IMR-90 (cell line): ENCODE measurements around the gene PTK7. TPM values are rescaled to one million over a fixed set of nuclear protein-coding genes. Genes with fewer than 3 reads are reported as not detected.
A peak's percentile ranks its signal among the peaks of the same experiment; 100 is the strongest.

Experiments
- ATAC-seq: fragments of 200-7000 bp; cut with Tn5 transposase; 2 replicates; pipeline ENCODE4 v1.9.1; 2020; ENCODE audit warnings: low read depth, mild to moderate bottlenecking, moderate library complexity
- BruUV-seq: library from RNA; stranded (reverse); fragments of 400-500 nt; replicated peaks from 2 replicates; lab custom pipeline; 2021; lab: Mats Ljungman, UMichigan
- CTCF ChIA-PET: fragments of 300-600 bp; formaldehyde crosslinking; extraction: SDS; loops from one replicate; lab custom pipeline; 2021; ENCODE audit warnings: antibody characterized with exemption; lab: Yijun Ruan, JAX
- POLR2A ChIA-PET: fragments of 300-600 bp; sonication (Branson Sonifier 250); formaldehyde crosslinking; loops from one replicate; lab custom pipeline; 2022; ENCODE audit warnings: antibody characterized with exemption; ENCODE audit not compliant: unreplicated experiment; lab: Charles Lee
- DNase-seq: peaks from one replicate; pipeline ENCODE4 v3.0.0; 2013
- H2AFZ ChIP-seq: replicated peaks from 2 replicates; pipeline ENCODE3; 2013; ENCODE audit warnings: low read length, mild to moderate bottlenecking; ENCODE audit not compliant: poor library complexity
- H2AK5ac ChIP-seq: 2 replicates; pipeline ENCODE4 v1.6.1; 2013; ENCODE audit warnings: low read depth, low read length, inconsistent platforms
- H2AK9ac ChIP-seq: replicated peaks from 2 replicates; pipeline ENCODE3; 2013; ENCODE audit warnings: mild to moderate bottlenecking, low read depth, low read length, moderate library complexity; ENCODE audit not compliant: poor library complexity
- H2BK120ac ChIP-seq: 2 replicates; pipeline ENCODE4 v1.6.1; 2013; ENCODE audit warnings: low read depth, low read length, inconsistent platforms
- H2BK15ac ChIP-seq: 3 replicates; pipeline ENCODE4 v1.6.1; 2013; ENCODE audit warnings: low read depth, low read length, inconsistent platforms
- H2BK20ac ChIP-seq: 2 replicates; pipeline ENCODE4 v1.6.1; 2013; ENCODE audit warnings: low read depth, mild to moderate bottlenecking, inconsistent platforms, low read length, moderate library complexity
- H2BK5ac ChIP-seq: 2 replicates; pipeline ENCODE4 v1.6.1; 2013; ENCODE audit warnings: mild to moderate bottlenecking, low read depth, low read length, inconsistent platforms; ENCODE audit not compliant: poor library complexity, severe bottlenecking
- H3K14ac ChIP-seq: replicated peaks from 2 replicates; pipeline ENCODE4 v1.6.1; 2013; ENCODE audit warnings: low read depth, low read length, inconsistent platforms
- H3K18ac ChIP-seq: 2 replicates; pipeline ENCODE4 v1.6.1; 2013; ENCODE audit warnings: low read depth, low read length, control low read depth
- H3K23ac ChIP-seq: 2 replicates; pipeline ENCODE4 v1.6.1; 2013; ENCODE audit warnings: low read depth, low read length, inconsistent platforms
- H3K27ac ChIP-seq: 2 replicates; pipeline ENCODE4 v1.5.1; 2013; ENCODE audit warnings: mild to moderate bottlenecking, control low read depth, low read length; ENCODE audit not compliant: insufficient read depth
- H3K27me3 ChIP-seq: 2 replicates; pipeline ENCODE4 v1.6.1; 2013; ENCODE audit warnings: low read length; ENCODE audit not compliant: control insufficient read depth, insufficient read depth
- H3K36me3 ChIP-seq: 2 replicates; pipeline ENCODE4 v1.6.1; 2013; ENCODE audit warnings: low read length, mixed read lengths; ENCODE audit not compliant: control insufficient read depth, insufficient read depth
- H3K4ac ChIP-seq: 2 replicates; pipeline ENCODE4 v1.6.1; 2013; ENCODE audit warnings: low read depth, low read length, inconsistent platforms
- H3K4me1 ChIP-seq: 2 replicates; pipeline ENCODE4 v1.6.1; 2013; ENCODE audit warnings: low read length, mixed read lengths; ENCODE audit not compliant: control insufficient read depth, insufficient read depth
- H3K4me2 ChIP-seq: 2 replicates; pipeline ENCODE4 v1.6.1; 2013; ENCODE audit warnings: low read depth, mild to moderate bottlenecking, control low read depth, low read length, moderate library complexity
- H3K4me3 ChIP-seq: 2 replicates; pipeline ENCODE4 v1.5.1; 2013; ENCODE audit warnings: low read depth, mild to moderate bottlenecking, control low read depth, low read length, moderate library complexity; ENCODE audit not compliant: insufficient read depth
- H3K56ac ChIP-seq: 2 replicates; pipeline ENCODE4 v1.6.1; 2013; ENCODE audit warnings: low read length, inconsistent platforms; ENCODE audit not compliant: insufficient read depth; ENCODE audit errors: extremely low read depth
- H3K79me1 ChIP-seq, 2 experiments: 2 replicates each; pipeline ENCODE4 v1.6.1; 2013; ENCODE audit warnings: low read length in 2 of 2, inconsistent platforms in 1 of 2, low read depth in 1 of 2
- H3K9ac ChIP-seq: 2 replicates; pipeline ENCODE4 v1.6.1; 2013; ENCODE audit warnings: low read depth, low read length, control low read depth
- H3K9me1 ChIP-seq: 2 replicates; pipeline ENCODE4 v1.6.1; 2013; ENCODE audit warnings: low read length, inconsistent platforms; ENCODE audit not compliant: insufficient read depth
- H3K9me3 ChIP-seq: 2 replicates; pipeline ENCODE4 v1.6.1; 2013; ENCODE audit warnings: low read length; ENCODE audit not compliant: control insufficient read depth, insufficient read depth
- H4K20me1 ChIP-seq: 2 replicates; pipeline ENCODE4 v1.6.1; 2013; ENCODE audit warnings: low read length, inconsistent platforms; ENCODE audit not compliant: insufficient read depth
- H4K5ac ChIP-seq: 2 replicates; pipeline ENCODE4 v1.6.1; 2013; ENCODE audit warnings: mild to moderate bottlenecking, low read depth, low read length, control low read depth
- H4K8ac ChIP-seq, 2 experiments: 2 replicates each; pipeline ENCODE4 v1.6.1; 2013; ENCODE audit warnings: low read depth in 2 of 2, low read length in 2 of 2, control low read depth in 1 of 2, inconsistent platforms in 1 of 2
- H4K91ac ChIP-seq: 2 replicates; pipeline ENCODE4 v1.6.1; 2013; ENCODE audit warnings: low read depth, low read length, inconsistent platforms; ENCODE audit not compliant: insufficient read depth
- BHLHE40 ChIP-seq: fragments of 150-350 bp; IDR thresholded peaks from 2 replicates; pipeline ENCODE4 v1.6.1; 2016; ENCODE audit warnings: mild to moderate bottlenecking, low read depth, low read length
- CHD1 ChIP-seq: IDR thresholded peaks from 2 replicates; pipeline ENCODE4 v1.6.1; 2012; ENCODE audit warnings: low read depth, low read length, improper control_type of control experiment
- FOS ChIP-seq: fragments of 150-350 bp; IDR thresholded peaks from 2 replicates; pipeline ENCODE4 v1.6.1; 2016; ENCODE audit warnings: low read depth, low read length
- MAFK ChIP-seq: IDR thresholded peaks from 2 replicates; pipeline ENCODE4 v1.6.1; 2012; ENCODE audit warnings: low read depth, low read length, improper control_type of control experiment
- MAZ ChIP-seq: IDR thresholded peaks from 2 replicates; pipeline ENCODE4 v1.6.1; 2012; ENCODE audit warnings: low read depth, mild to moderate bottlenecking, low read length, improper control_type of control experiment, moderate library complexity, borderline replicate concordance
- NFE2L2 ChIP-seq: fragments of 150-350 bp; IDR thresholded peaks from 2 replicates; pipeline ENCODE4 v1.6.1; 2016; ENCODE audit warnings: low read depth, mild to moderate bottlenecking, low read length
- RFX5 ChIP-seq: IDR thresholded peaks from 2 replicates; pipeline ENCODE4 v1.8.0; 2012; ENCODE audit warnings: low read depth, mild to moderate bottlenecking, low read length, moderate library complexity
- SMC3 ChIP-seq: fragments of 150-350 bp; IDR thresholded peaks from 2 replicates; pipeline ENCODE4 v1.6.1; 2016; ENCODE audit warnings: low read depth, mild to moderate bottlenecking, antibody characterized with exemption, low read length, moderate library complexity
- WGBS, 2 experiments: methylation state at CpG; one replicate each; pipeline versions ENCODE4 v1.1.5 to v1.1.7; 2013; ENCODE audit warnings: missing lambda C conversion rate in 2 of 2; ENCODE audit not compliant: insufficient read length in 1 of 2; ENCODE audit errors: extremely low coverage in 2 of 2; 5-methylcytosine and 5-hydroxymethylcytosine counted together
- dilution Hi-C: fragments of 300-500 bp; cut with HindIII; formaldehyde crosslinking; loops from one replicate; pipeline ENCODE4 v1.14.3; 2018; ENCODE audit warnings: low sequenced_read_pairs; ENCODE audit not compliant: unreplicated experiment
- in situ Hi-C: fragments of 300-500 bp; cut with MboI; formaldehyde crosslinking; loops from 3 replicates; pipeline ENCODE4 v1.14.3; 2019; ENCODE audit warnings: low sequenced_read_pairs, inconsistent platforms, mixed read lengths
- intact Hi-C: fragments of 100-400 bp; cut with micrococcal nuclease; formaldehyde crosslinking; loops from 2 replicates; pipeline ENCODE4 v1.10.0; 2022
- polyA plus RNA-seq, 3 experiments: library from polyadenylated mRNA; depleted of rRNA; stranded (reverse); fragments of >200 nt; gene quantifications; 2 replicates each; pipeline ENCODE4 v1.2.3, GENCODE V29; 2012; ENCODE audit warnings: low replicate concordance in 1 of 3
- total RNA-seq: library from RNA; depleted of rRNA; stranded (reverse); fragments of >200 nt; gene quantifications from 2 replicates; pipeline ENCODE4 v1.2.3, GENCODE V29; 2012
- TF ChIP-seq, protein P1 (sequence below): fragments of 150-350 bp; IDR thresholded peaks from 2 replicates; pipeline ENCODE4 v1.6.1; 2016; ENCODE audit warnings: low read depth, mild to moderate bottlenecking, low read length, moderate library complexity, borderline replicate concordance

PTK7 gene
- total and polyA plus RNA-seq, 2 of the 4 experiments (the other 2 are of a cell fraction): 47.1 to 142 TPM

DNA sequence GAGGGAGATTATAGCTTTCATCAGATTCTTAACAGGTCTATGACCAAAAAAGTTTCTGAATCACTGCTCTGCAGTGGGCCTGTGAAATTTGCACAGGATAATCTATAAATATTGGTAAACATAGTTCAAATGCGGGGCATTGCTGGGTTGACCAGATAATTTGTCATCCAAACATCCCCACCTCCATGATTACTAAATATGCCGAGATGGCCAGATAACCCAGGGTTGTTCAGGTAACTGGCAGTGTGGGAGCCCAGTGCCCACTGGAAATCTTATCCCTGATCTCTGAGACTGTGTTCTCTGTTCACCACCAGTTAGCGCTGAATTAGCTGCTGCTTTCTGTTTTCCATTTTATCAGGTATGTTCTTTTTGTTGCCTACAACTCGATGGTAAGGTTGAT lies 21.4 kb downstream of the PTK7 start:
- ATAC-seq: no peak
- TF ChIP-seq NFE2L2 (no peak), CHD1 (no peak), FOS (no peak), MAFK (no peak), SMC3 (no peak), BHLHE40 (no peak), RFX5 (no peak), MAZ (no peak)
- TF ChIP-seq, protein P1, sequence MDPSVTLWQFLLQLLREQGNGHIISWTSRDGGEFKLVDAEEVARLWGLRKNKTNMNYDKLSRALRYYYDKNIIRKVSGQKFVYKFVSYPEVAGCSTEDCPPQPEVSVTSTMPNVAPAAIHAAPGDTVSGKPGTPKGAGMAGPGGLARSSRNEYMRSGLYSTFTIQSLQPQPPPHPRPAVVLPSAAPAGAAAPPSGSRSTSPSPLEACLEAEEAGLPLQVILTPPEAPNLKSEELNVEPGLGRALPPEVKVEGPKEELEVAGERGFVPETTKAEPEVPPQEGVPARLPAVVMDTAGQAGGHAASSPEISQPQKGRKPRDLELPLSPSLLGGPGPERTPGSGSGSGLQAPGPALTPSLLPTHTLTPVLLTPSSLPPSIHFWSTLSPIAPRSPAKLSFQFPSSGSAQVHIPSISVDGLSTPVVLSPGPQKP: no peak
- Histone ChIP-seq H3K4ac (peak overlapping the region; percentile 24; the same call in 1 of the 2 replicates), H2BK15ac (peak overlapping the region; percentile 53; the same call in 1 of the 3 replicates), H2BK20ac (peak overlapping the region; percentile 43; the same call in 1 of the 2 replicates), H3K9me1 (peaks cover 21% of the 10 kb centered on the region), H4K20me1 (peaks cover 50% of the 10 kb centered on the region), H3K4me1 (peaks cover 23% of the 10 kb centered on the region), H3K14ac (peak overlapping the region; percentile 61), H2AK9ac (no peak overlapping the region), H3K4me3 (no peak overlapping the region), H3K79me1 (peaks cover 34 to 77% of the 10 kb centered on the region in 2 experiments), H3K27ac (peak overlapping the region; percentile 22; the same call in 1 of the 2 replicates), H3K9me3 (no peaks in the 10 kb centered on the region), H2BK120ac (no peak overlapping the region), H3K56ac (no peak overlapping the region), H3K18ac (no peak overlapping the region), H2BK5ac (peak overlapping the region; percentile 46), H4K91ac (no peak overlapping the region), H3K9ac (no peak overlapping the region), H3K36me3 (no peaks in the 10 kb centered on the region), H2AFZ (no peak overlapping the region), H4K5ac (no peak overlapping the region), H2AK5ac (peak overlapping the region; percentile 74; the same call in 1 of the 2 replicates), H3K4me2 (no peak overlapping the region), H4K8ac (0 out of 4 replicates have a peak overlapping the region, but pooled peaks of 1 of the 2 experiments have one; percentile 39), H3K27me3 (no peaks in the 10 kb centered on the region), H3K23ac (peak overlapping the region; percentile 48; the same call in 1 of the 2 replicates)
- intact Hi-C loops: no loop called here
- 100% methylated on average over 1 of the region's 4 CpGs; no CpG with 5 or more reads in 1 of the 2 experiments for WGBS, 2 experiments
- DNase-seq: no peak
- in situ Hi-C loops: no loop called here
- ChIA-PET POLR2A (interaction anchor here (0.7 kb wide), 1 partner anchor 27 kb away, joined by 3 read pairs; no protein-coding TSS in a partner anchor), CTCF (no interaction called here)
- dilution Hi-C loops: no loop called here
- BruUV-seq: no TSS peak
